H1 (cell line): ENCODE measurements around the gene CEP152.

Source experiments
- BACH1 ChIP-seq: IDR thresholded peaks from 2 replicates; pipeline ENCODE4 v1.6.1; 2012; ENCODE audit warnings: low read length, improper control_type of control experiment
- BRCA1 ChIP-seq: IDR thresholded peaks from 2 replicates; pipeline ENCODE4 v1.6.1; 2012; ENCODE audit warnings: low read depth, low read length, improper control_type of control experiment
- CREB1 ChIP-seq: IDR thresholded peaks from 2 replicates; pipeline ENCODE4 v1.6.1; 2012; ENCODE audit warnings: inconsistent platforms
- EZH2 ChIP-seq: fragments of 200-600 bp; sonication (generic); IDR thresholded peaks from 2 replicates; pipeline ENCODE4 v1.7.1; 2012; ENCODE audit warnings: low read depth, mild to moderate bottlenecking, moderate library complexity, low read length, inconsistent platforms; ENCODE audit not compliant: severe bottlenecking
- JUND ChIP-seq: IDR thresholded peaks from 2 replicates; pipeline ENCODE4 v1.6.1; 2011; ENCODE audit warnings: mild to moderate bottlenecking, improper control_type of control experiment, low read length
- POLR2A ChIP-seq, 2 experiments: IDR thresholded peaks; 1 replicate in 1 of 2; 2 replicates in 1 of 2; pipeline ENCODE4 v1.6.1; 2011; ENCODE audit warnings: low read depth in 2 of 2, low read length in 2 of 2, mild to moderate bottlenecking in 2 of 2; ENCODE audit errors: control extremely low read depth in 1 of 2
- RAD21 ChIP-seq, 2 experiments: IDR thresholded peaks in 1 of 2; conservative IDR thresholded peaks in 1 of 2; 2 replicates each; pipeline ENCODE4 v1.6.1; 2011; ENCODE audit warnings: low read depth in 2 of 2, low read length in 2 of 2, improper control_type of control experiment in 1 of 2, inconsistent platforms in 1 of 2, mild to moderate bottlenecking in 1 of 2, moderate library complexity in 1 of 2
- SP1 ChIP-seq: IDR thresholded peaks from 2 replicates; pipeline ENCODE4 v1.6.1; 2011; ENCODE audit warnings: low read depth, low read length
- SP2 ChIP-seq: IDR thresholded peaks from 2 replicates; pipeline ENCODE4 v1.6.1; 2012; ENCODE audit warnings: mild to moderate bottlenecking, low read length, inconsistent platforms
- TBP ChIP-seq: IDR thresholded peaks from 2 replicates; pipeline ENCODE4 v1.6.1; 2011; ENCODE audit warnings: low read depth, low read length, improper control_type of control experiment
- TEAD4 ChIP-seq: IDR thresholded peaks from 2 replicates; pipeline ENCODE4 v1.6.1; 2012; ENCODE audit warnings: low read depth, low read length, inconsistent platforms, mixed read lengths
- TF ChIP-seq, protein P1 (sequence below), 3 experiments: IDR thresholded peaks; 1 replicate in 2 of 3; 2 replicates in 1 of 3; pipeline versions ENCODE4 v1.5.1 to v1.6.1; 2011; ENCODE audit warnings: low read length in 3 of 3, mild to moderate bottlenecking in 3 of 3, inconsistent platforms in 2 of 3, low read depth in 1 of 3, moderate library complexity in 1 of 3; ENCODE audit not compliant: insufficient read depth in 1 of 3; ENCODE audit errors: control extremely low read depth in 1 of 3
- TF ChIP-seq, protein P2 (sequence below): IDR thresholded peaks from 2 replicates; pipeline ENCODE4 v1.6.1; 2012; ENCODE audit warnings: inconsistent platforms

DNA sequence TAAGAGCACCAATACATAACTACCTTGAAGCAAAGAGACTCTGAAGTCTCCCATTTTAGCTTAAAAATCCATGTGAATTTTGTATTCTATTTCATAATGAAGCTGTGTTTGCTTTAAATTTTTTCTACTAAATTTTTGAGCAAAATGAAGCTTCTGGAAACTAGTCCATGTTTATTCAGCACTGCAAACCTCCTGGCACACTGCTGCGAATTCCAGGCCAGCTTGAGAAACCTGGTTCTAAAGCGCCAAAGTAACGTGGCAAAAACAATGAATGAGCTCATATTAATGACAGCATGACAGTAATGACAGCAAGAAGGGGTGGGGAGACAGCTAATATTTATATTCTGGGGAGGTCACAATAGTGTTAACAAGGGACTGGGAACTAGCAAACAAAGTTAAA, 25.7 kb downstream of the CEP152 start:
- TF ChIP-seq, protein P1, sequence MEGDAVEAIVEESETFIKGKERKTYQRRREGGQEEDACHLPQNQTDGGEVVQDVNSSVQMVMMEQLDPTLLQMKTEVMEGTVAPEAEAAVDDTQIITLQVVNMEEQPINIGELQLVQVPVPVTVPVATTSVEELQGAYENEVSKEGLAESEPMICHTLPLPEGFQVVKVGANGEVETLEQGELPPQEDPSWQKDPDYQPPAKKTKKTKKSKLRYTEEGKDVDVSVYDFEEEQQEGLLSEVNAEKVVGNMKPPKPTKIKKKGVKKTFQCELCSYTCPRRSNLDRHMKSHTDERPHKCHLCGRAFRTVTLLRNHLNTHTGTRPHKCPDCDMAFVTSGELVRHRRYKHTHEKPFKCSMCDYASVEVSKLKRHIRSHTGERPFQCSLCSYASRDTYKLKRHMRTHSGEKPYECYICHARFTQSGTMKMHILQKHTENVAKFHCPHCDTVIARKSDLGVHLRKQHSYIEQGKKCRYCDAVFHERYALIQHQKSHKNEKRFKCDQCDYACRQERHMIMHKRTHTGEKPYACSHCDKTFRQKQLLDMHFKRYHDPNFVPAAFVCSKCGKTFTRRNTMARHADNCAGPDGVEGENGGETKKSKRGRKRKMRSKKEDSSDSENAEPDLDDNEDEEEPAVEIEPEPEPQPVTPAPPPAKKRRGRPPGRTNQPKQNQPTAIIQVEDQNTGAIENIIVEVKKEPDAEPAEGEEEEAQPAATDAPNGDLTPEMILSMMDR (IDR thresholded peaks at IDR 0.05; ENCODE audit: control extremely low read depth in 1 of 3, insufficient read depth in 1 of 3, low read depth in 1 of 3, low read length in 3 of 3) = no peak
- TF ChIP-seq TEAD4 = no peak
- TF ChIP-seq POLR2A (IDR thresholded peaks at IDR 0.05; ENCODE audit: control extremely low read depth in 1 of 2, low read depth in 2 of 2, low read length in 2 of 2) = no peak
- TF ChIP-seq RAD21 (IDR thresholded peaks at IDR 0.05 in 1 of 2, conservative IDR thresholded peaks at IDR 0.05 in 1 of 2; ENCODE audit: low read depth in 2 of 2, low read length in 2 of 2) = no peak
- no peak for TF ChIP-seq SP1
- no peak for TF ChIP-seq EZH2
- TF ChIP-seq CREB1 = no peak
- no peak for TF ChIP-seq SP2
- TF ChIP-seq TBP = no peak
- TF ChIP-seq BRCA1 = no peak
- no peak for TF ChIP-seq BACH1
- no peak for TF ChIP-seq JUND
- TF ChIP-seq, protein P2, sequence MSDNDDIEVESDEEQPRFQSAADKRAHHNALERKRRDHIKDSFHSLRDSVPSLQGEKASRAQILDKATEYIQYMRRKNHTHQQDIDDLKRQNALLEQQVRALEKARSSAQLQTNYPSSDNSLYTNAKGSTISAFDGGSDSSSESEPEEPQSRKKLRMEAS = no peak
